B cell (primary cell): ENCODE data around the gene LRP5. TPM values are rescaled to one million over a fixed set of nuclear protein-coding genes. Genes with fewer than 3 reads are reported as not detected.

ENCODE experiments used
- ATAC-seq: fragments of 200-7000 bp; cut with Tn5 transposase; one replicate; pipeline ENCODE4 v1.10.0; 2021; ENCODE audit warnings: low read depth, mild to moderate bottlenecking, moderate number of reproducible peaks, moderate library complexity
- CTCF ChIA-PET: fragments of 350-600 bp; sonication (Branson Sonifier 250); formaldehyde crosslinking; loops from one replicate; lab custom pipeline; 2021; ENCODE audit warnings: antibody characterized with exemption, inconsistent platforms; lab: Charles Lee
- POLR2A ChIA-PET: fragments of 350-600 bp; sonication (Branson Sonifier 250); formaldehyde crosslinking; loops from one replicate; lab custom pipeline; 2021; ENCODE audit warnings: antibody characterized with exemption; lab: Charles Lee
- DNase-seq: peaks from one replicate; pipeline ENCODE4 v3.0.0; 2013
- H2AFZ ChIP-seq: 2 replicates; pipeline ENCODE4 v1.6.1; 2012; ENCODE audit warnings: mild to moderate bottlenecking, low read depth, low read length; ENCODE audit not compliant: insufficient read depth, poor library complexity, severe bottlenecking
- H3K27ac ChIP-seq, 2 donors: 1 replicate in 1 of 2; 2 replicates in 1 of 2; pipeline ENCODE4 v1.5.1; 2012 to 2013; ENCODE audit warnings: low read length in 2 of 2, mild to moderate bottlenecking in 2 of 2, moderate library complexity in 1 of 2
- H3K27me3 ChIP-seq, 4 experiments: fragments of 200-600 bp in 1 of 4; sonication (generic) in 1 of 4; replicated peaks in 1 of 4; 1 replicate in 2 of 4; 2 replicates in 2 of 4; pipeline versions ENCODE4 v1.6.1 to v1.7.0; 2013 to 2016; ENCODE audit warnings: low read length in 3 of 4, mild to moderate bottlenecking in 2 of 4, mixed read lengths in 1 of 4, moderate library complexity in 1 of 4; ENCODE audit not compliant: insufficient read depth in 4 of 4, control insufficient read depth in 3 of 4; ENCODE audit errors: control extremely low read depth in 1 of 4
- H3K36me3 ChIP-seq, 2 experiments: replicated peaks in 1 of 2; 1 replicate in 1 of 2; 2 replicates in 1 of 2; pipeline versions ENCODE4 v1.6.1 to v1.7.1; 2013; ENCODE audit warnings: low read length in 1 of 2; ENCODE audit not compliant: insufficient read depth in 2 of 2, control insufficient read depth in 1 of 2; ENCODE audit errors: control extremely low read depth in 1 of 2, extremely low read depth in 1 of 2
- H3K4me1 ChIP-seq, 2 donors: fragments of 200-600 bp in 1 of 2; sonication (generic) in 1 of 2; 1 replicate in 1 of 2; 2 replicates in 1 of 2; pipeline versions ENCODE4 v1.5.1 to v1.6.1; 2013 to 2017; ENCODE audit warnings: low read length in 2 of 2; ENCODE audit not compliant: control insufficient read depth in 2 of 2, insufficient read depth in 2 of 2
- H3K4me2 ChIP-seq: replicated peaks from 2 replicates; pipeline ENCODE3; 2012; ENCODE audit warnings: mild to moderate bottlenecking, low read depth, low read length; ENCODE audit not compliant: poor library complexity, severe bottlenecking
- H3K4me3 ChIP-seq, 5 experiments: fragments of 200-600 bp in 1 of 5; sonication (generic) in 1 of 5; 1 replicate in 3 of 5; 2 replicates in 2 of 5; pipeline versions ENCODE4 v1.5.1 to v1.7.0; 2011 to 2016; ENCODE audit warnings: low read length in 4 of 5, mild to moderate bottlenecking in 4 of 5, low read depth in 2 of 5, control low read depth in 1 of 5, moderate library complexity in 1 of 5; ENCODE audit not compliant: insufficient read depth in 1 of 5; ENCODE audit errors: control extremely low read depth in 1 of 5, extremely low read depth in 1 of 5
- H3K79me2 ChIP-seq: fragments of 200-600 bp; sonication (generic); one replicate; pipeline ENCODE4 v1.6.0; 2016; ENCODE audit warnings: low read length; ENCODE audit not compliant: control insufficient read depth, insufficient read depth
- H3K9ac ChIP-seq: fragments of 200-600 bp; sonication (generic); 2 replicates; pipeline ENCODE4 v1.6.1; 2017; ENCODE audit warnings: mild to moderate bottlenecking, low read length, moderate library complexity
- H3K9me3 ChIP-seq, 3 donors: one replicate each; pipeline versions ENCODE4 v1.6.1 to v1.7.1; 2013; ENCODE audit warnings: low read length in 2 of 3; ENCODE audit not compliant: control insufficient read depth in 2 of 3, insufficient read depth in 1 of 3; ENCODE audit errors: control extremely low read depth in 1 of 3
- H4K20me1 ChIP-seq: 2 replicates; pipeline ENCODE4 v1.6.0; 2012; ENCODE audit warnings: mild to moderate bottlenecking, low read length; ENCODE audit not compliant: insufficient read depth, control insufficient read depth, poor library complexity, severe bottlenecking
- H3K27ac Mint-ChIP-seq: one replicate; pipeline ENCODE4 v1.8.0; 2021; ENCODE audit warnings: mixed read lengths
- H3K27me3 Mint-ChIP-seq: one replicate; pipeline ENCODE4 v1.8.0; 2021; ENCODE audit warnings: mixed read lengths
- H3K4me1 Mint-ChIP-seq: one replicate; pipeline ENCODE4 v1.8.0; 2021; ENCODE audit warnings: mixed read lengths
- H3K4me3 Mint-ChIP-seq: one replicate; pipeline ENCODE4 v1.8.0; 2021; ENCODE audit warnings: mixed read lengths
- H3K9me3 Mint-ChIP-seq: one replicate; pipeline ENCODE4 v1.8.0; 2022; ENCODE audit warnings: mixed read lengths; ENCODE audit not compliant: insufficient read depth
- EZH2 ChIP-seq: IDR thresholded peaks from 2 replicates; pipeline ENCODE4 v1.6.1; 2012; ENCODE audit warnings: borderline replicate concordance, low read depth, mild to moderate bottlenecking, moderate library complexity, low read length; ENCODE audit not compliant: insufficient read depth, poor library complexity, severe bottlenecking
- WGBS: methylation state at CpG from one replicate; pipeline ENCODE4 v1.1.5; 2013; ENCODE audit warnings: missing lambda C conversion rate; ENCODE audit not compliant: insufficient coverage; 5-methylcytosine and 5-hydroxymethylcytosine counted together
- intact Hi-C: fragments of 100-400 bp; cut with micrococcal nuclease; formaldehyde crosslinking; loops from one replicate; pipeline ENCODE4 v1.10.0; 2022
- polyA plus RNA-seq: library from polyadenylated mRNA; depleted of rRNA; stranded (reverse); fragments of >200 nt; gene quantifications from 2 replicates; pipeline ENCODE4 v1.2.3, GENCODE V29; 2012
- small RNA-seq: library from RNA; depleted of rRNA; stranded (forward); fragments of <200 nt; gene quantifications from one replicate; pipeline ENCODE3, GENCODE V24; 2012; ENCODE audit warnings: low replicate concordance, low read depth; ENCODE audit not compliant: insufficient read length
- total RNA-seq, 2 donors: library from RNA; stranded (reverse); fragments of 120-200 nt in 1 of 2; gene quantifications; 1 replicate in 1 of 2; 2 replicates in 1 of 2; pipeline versions ENCODE4 v1.2.3 to v1.2.4, GENCODE V29; 2013 to 2022
- TF ChIP-seq, protein P1 (sequence below): fragments of 200-600 bp; IDR thresholded peaks from one replicate; pipeline ENCODE4 v1.8.0; 2022; ENCODE audit warnings: antibody characterized with exemption, mild to moderate bottlenecking

The LRP5 gene
- total and polyA plus RNA-seq, 2 donors (not counting 1 experiment from before 2014, with no cell fraction given): 2.4 to 13.9 TPM

GRCh38 chr11:68497761-68498160 lies 185.4 kb downstream of the LRP5 start:
- no peak overlapping the region for H3K27ac Mint-ChIP-seq
- peaks cover 87% of the 10 kb centered on the region for H4K20me1 ChIP-seq

DNA sequence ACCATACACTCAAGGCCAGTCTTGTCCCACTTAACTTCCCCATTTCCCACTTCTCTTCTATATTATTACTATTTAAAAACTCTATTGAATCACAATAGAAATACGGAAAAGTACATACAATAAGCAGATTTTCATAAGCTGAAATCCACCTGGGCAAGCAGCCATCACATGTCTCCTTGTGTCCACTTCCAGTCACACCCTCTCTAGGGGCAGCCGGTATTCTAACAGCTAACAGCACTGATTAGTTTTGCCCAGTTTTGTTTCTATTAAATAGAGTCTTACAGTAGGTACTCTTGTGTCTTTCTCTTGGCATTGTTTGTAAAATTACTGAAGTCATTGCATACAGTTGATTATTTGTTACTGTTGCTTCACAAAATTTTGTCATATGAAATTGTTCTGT lies 185.9 kb downstream of the LRP5 start:
- peaks cover 97% of the 10 kb centered on the region for H3K79me2 ChIP-seq
- intact Hi-C loops: no loop called here
- TF ChIP-seq EZH2: no peak
- TF ChIP-seq, protein P1, sequence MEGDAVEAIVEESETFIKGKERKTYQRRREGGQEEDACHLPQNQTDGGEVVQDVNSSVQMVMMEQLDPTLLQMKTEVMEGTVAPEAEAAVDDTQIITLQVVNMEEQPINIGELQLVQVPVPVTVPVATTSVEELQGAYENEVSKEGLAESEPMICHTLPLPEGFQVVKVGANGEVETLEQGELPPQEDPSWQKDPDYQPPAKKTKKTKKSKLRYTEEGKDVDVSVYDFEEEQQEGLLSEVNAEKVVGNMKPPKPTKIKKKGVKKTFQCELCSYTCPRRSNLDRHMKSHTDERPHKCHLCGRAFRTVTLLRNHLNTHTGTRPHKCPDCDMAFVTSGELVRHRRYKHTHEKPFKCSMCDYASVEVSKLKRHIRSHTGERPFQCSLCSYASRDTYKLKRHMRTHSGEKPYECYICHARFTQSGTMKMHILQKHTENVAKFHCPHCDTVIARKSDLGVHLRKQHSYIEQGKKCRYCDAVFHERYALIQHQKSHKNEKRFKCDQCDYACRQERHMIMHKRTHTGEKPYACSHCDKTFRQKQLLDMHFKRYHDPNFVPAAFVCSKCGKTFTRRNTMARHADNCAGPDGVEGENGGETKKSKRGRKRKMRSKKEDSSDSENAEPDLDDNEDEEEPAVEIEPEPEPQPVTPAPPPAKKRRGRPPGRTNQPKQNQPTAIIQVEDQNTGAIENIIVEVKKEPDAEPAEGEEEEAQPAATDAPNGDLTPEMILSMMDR: no peak
- peaks cover 68 to 72% of the 10 kb centered on the region in 2 donors for H3K4me1 ChIP-seq
- DNase-seq: no peak
- no peaks in the 10 kb centered on the region for H3K9me3 Mint-ChIP-seq
- H3K27ac Mint-ChIP-seq: no peak overlapping the region
- no peak overlapping the region for H3K4me3 ChIP-seq
- no peaks in the 10 kb centered on the region for H3K9me3 ChIP-seq
- no peak overlapping the region for H3K9ac ChIP-seq
- H3K27ac ChIP-seq: no peak overlapping the region
- WGBS: no CpG with 5 or more reads among the region's 2 CpGs
- ChIA-PET POLR2A (no interaction called here), CTCF (no interaction called here)
- peaks cover 89% of the 10 kb centered on the region for H4K20me1 ChIP-seq
- peak overlapping the region; percentile 30 for H3K4me2 ChIP-seq
- no peaks in the 10 kb centered on the region for H3K36me3 ChIP-seq
- peaks cover 80% of the 10 kb centered on the region for H3K4me1 Mint-ChIP-seq
- H3K4me3 Mint-ChIP-seq: peak overlapping the region; percentile 67
- no peaks in the 10 kb centered on the region for H3K27me3 ChIP-seq
- ATAC-seq: no peak
- no peaks in the 10 kb centered on the region for H3K27me3 Mint-ChIP-seq
- no peak overlapping the region for H2AFZ ChIP-seq

More at GRCh38 chr11:68497761-68498160, 185.4 kb downstream of the LRP5 start:
- H3K4me2 ChIP-seq: peak overlapping the region; percentile 30
- H3K27ac ChIP-seq: no peak overlapping the region
- 100% methylated on average over 1 of the region's 2 CpGs for WGBS
- TF ChIP-seq EZH2: no peak
- TF ChIP-seq, protein P1: no peak
- H2AFZ ChIP-seq: no peak overlapping the region
- H3K4me3 ChIP-seq: no peak overlapping the region
- H3K9ac ChIP-seq: no peak overlapping the region
- H3K4me1 ChIP-seq: peaks cover 64 to 71% of the 10 kb centered on the region in 2 donors
- intact Hi-C loops: no loop called here
- peaks cover 97% of the 10 kb centered on the region for H3K79me2 ChIP-seq
- H3K36me3 ChIP-seq: no peaks in the 10 kb centered on the region
- Mint-ChIP-seq H3K9me3 (no peaks in the 10 kb centered on the region), H3K4me1 (peaks cover 79% of the 10 kb centered on the region), H3K27me3 (no peaks in the 10 kb centered on the region), H3K4me3 (no peak overlapping the region)
- DNase-seq (no peak), ATAC-seq (no peak)
- POLR2A ChIA-PET: no interaction called here
- CTCF ChIA-PET: no interaction called here
- no peaks in the 10 kb centered on the region for H3K9me3 ChIP-seq
- no peaks in the 10 kb centered on the region for H3K27me3 ChIP-seq

Small RNA genes within 50 kb of the gene (small RNA-seq; reads per million reads assigned to genes)
- gene NDUFA3P2: not detected

Other genes starting within 250 kb of the LRP5 start
- 20.6 and 24.9 TPM in 2 replicates for gene CHKA, start 191.2 kb upstream of the LRP5 start, total RNA-seq
- gene CHKA, start 191.2 kb upstream of the LRP5 start, polyA plus RNA-seq: 10.6 and 21.7 TPM in 2 replicates
- 77.8 and 81.8 TPM in 2 replicates for gene KMT5B, start 99.3 kb upstream of the LRP5 start, total RNA-seq
- gene KMT5B, start 99.3 kb upstream of the LRP5 start, polyA plus RNA-seq: 13.4 and 23.0 TPM in 2 replicates
- 81.8 and 88.6 TPM in 2 replicates for gene C11orf24, start 40.6 kb upstream of the LRP5 start, total RNA-seq
- 94.2 and 94.7 TPM in 2 replicates for gene C11orf24, start 40.6 kb upstream of the LRP5 start, polyA plus RNA-seq
- gene PPP6R3, start 148.2 kb downstream of the LRP5 start, total RNA-seq: 159 and 175 TPM in 2 replicates
- gene PPP6R3, start 148.2 kb downstream of the LRP5 start, polyA plus RNA-seq: 48.5 and 65.2 TPM in 2 replicates